Measurements from ENCODE around the gene RBP3. TPM values are rescaled to one million over a fixed set of nuclear protein-coding genes. Genes with fewer than 3 reads are reported as not detected.

The RBP3 gene
- total RNA-seq, 1 experiment from 2014 or later: not detected

DNA sequence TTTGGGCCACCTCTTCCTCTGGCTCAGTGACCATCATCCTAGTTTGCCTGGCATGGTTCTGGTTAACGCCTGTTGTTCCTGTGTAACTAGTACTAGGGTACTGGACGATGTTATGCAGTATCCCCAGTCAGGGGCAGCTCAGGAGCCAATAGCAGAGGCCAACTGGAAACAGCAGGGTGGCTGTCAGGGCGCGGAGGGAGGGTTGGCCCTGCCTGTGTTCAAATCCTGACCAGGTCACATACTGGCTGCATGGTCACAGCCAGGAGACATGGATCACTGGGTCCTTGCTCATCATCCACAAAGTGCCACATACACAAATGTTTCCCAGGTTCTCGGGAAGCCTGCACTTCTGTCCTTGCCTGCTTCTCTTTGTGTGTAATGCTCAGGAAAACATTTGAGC lies 12.3 kb upstream of the RBP3 start:
- DNase-seq (ENCODE audit: low read depth in 1 of 2, low spot score in 2 of 2): no peak
- Histone ChIP-seq H3K4me3 (no peak overlapping the region), H3K27me3 (replicated peaks) (no peaks in the 10 kb centered on the region), H3K36me3 (no peaks in the 10 kb centered on the region), H3K9me3 (replicated peaks) (no peaks in the 10 kb centered on the region), H3K4me1 (replicated peaks) (peaks cover 12% of the 10 kb centered on the region), H3K27ac (no peak overlapping the region)

DNA sequence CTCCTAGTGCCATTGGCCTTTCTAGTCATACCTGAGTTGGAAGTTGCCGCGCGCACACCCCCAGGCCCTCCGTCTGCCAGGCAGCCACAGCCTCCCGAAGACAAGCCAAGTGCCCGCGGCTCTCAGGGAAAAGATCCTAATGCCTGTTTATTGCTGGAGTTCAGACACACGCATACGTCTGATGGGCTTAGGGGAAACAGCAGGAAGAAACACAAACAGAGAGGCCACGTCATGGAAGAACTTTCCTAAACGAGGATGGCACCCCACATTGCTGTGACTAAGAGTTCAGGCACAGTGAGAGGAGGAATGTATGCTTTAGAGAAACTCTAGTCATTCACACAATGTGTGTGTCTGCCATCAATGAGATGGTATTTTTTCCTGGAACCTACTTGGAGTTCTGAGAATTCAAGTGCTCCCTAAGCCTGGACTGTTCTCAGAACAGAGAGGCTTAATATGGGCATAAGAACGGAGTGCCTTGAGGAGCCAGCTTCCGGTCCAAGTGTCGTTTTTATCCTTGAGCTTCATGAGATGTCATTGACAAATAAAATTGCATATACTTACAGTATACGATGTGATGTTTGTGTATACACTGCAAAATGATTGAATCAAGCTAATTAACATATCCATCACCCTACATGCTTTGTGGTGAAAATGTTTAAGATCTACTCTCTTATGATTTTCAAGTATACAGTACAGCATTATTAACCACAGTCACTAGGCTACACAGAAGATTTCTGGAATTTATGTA lies 11.6 kb upstream of the RBP3 start:
- DNase-seq (ENCODE audit: low read depth in 1 of 2, low spot score in 2 of 2): peak in 1 of 2 experiments; percentile 28
- H3K27ac ChIP-seq: no peak overlapping the region
- no peaks in the 10 kb centered on the region for H3K9me3 ChIP-seq (replicated peaks)
- H3K4me3 ChIP-seq: no peak overlapping the region
- no peaks in the 10 kb centered on the region for H3K27me3 ChIP-seq (replicated peaks)
- H3K36me3 ChIP-seq: no peaks in the 10 kb centered on the region
- H3K4me1 ChIP-seq (replicated peaks): peaks cover 12% of the 10 kb centered on the region

DNA sequence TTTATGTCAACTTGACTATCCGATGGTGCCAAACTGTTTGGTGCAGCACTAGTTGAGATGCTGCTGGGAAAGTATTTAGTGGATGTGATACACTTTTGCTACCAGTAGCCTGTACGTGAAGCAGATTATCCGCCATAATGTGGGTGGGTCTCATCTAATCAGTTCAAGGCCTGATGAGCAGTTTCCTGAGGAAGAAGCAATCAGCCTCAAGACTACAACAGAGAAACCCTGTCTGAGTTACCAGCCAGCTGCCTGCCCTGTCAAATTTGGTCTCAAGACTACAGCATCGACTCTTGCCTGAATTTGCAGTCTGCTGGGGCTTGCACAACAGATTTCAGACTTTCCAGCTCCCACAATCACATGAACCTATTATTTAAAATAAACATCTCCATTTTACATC lies 10.9 kb upstream of the RBP3 start:
- Histone ChIP-seq H3K27me3 (replicated peaks) (no peaks in the 10 kb centered on the region), H3K4me3 (no peak overlapping the region), H3K4me1 (replicated peaks) (peaks cover 12% of the 10 kb centered on the region), H3K27ac (no peak overlapping the region), H3K36me3 (no peaks in the 10 kb centered on the region), H3K9me3 (replicated peaks) (no peaks in the 10 kb centered on the region)
- DNase-seq (ENCODE audit: low read depth in 1 of 2, low spot score in 2 of 2): no peak

DNA sequence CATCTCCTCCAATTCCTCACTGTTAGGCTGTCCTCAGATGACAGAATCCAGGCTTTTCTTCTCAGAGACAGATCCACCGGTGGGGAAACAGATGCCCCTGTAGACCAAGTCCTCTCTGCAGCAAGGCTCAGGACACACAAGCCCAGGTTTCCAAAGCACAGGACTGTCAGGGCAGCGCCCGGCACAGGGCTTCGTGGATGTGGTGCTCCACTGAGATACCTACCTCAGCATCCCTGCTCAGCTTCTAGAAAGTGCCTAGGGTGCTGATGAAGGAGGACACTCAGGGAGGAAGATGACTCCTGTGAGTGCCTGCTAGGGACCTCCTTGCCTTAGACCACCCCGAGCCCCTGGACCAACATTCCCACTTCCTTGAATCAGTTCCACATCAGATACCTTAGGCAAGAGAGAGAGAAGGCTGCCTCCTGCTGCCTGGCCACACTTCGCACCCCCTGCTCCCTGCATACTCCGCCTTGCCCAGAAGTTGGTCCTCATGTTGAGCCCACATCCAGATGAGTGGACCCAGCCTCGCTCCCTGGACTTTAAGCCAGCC lies 8.9 kb upstream of the RBP3 start:
- peaks cover 6% of the 10 kb centered on the region for H3K27me3 ChIP-seq (replicated peaks)
- H3K27ac ChIP-seq: no peak overlapping the region
- no peak for DNase-seq (ENCODE audit: low read depth in 1 of 2, low spot score in 2 of 2)
- H3K9me3 ChIP-seq (replicated peaks): no peaks in the 10 kb centered on the region
- H3K36me3 ChIP-seq: no peaks in the 10 kb centered on the region
- H3K4me3 ChIP-seq: no peak overlapping the region
- H3K4me1 ChIP-seq (replicated peaks): peaks cover 12% of the 10 kb centered on the region

DNA sequence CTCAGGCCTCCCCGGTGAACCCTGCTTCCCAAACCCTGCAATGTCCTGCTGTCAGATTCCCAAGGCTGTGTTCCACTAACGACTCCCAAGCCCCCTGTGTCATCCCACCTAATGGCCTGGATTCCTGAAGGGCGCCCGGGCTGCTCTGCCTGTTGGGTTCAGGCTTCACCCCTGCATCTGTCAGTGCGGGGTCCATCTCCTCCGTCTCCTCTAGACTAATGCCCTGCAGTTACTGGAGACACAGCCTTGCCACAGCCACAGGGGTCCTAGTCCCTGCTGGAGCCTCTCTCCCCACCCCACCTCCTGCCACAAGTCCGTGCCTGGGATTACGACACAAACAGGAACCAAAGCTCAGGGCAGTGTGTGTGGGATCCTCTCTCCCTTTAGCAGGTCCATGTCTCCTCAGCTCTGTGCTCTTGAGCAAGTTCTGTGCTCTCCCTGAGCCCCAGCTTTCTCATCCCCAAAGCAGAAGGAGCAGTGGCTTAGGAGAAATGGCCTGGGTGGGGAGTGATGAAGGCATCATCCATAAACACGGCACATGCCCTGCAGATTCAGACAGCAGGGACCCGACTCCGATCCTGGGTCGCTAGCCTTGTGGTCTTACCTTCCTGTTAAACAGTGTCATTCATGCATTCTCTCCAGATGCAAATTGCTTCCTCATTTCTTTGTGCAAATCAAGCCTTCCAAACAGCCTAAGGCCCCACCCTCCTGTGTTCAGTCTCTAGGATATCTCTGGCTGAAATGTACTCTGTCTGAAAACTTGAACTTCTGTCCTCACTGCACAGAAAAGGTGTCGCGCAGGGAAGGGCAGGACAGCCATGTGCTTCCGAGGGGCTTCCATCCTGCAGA lies 8.2 kb upstream of the RBP3 start:
- no peak for DNase-seq (ENCODE audit: low read depth in 1 of 2, low spot score in 2 of 2)
- H3K4me3 ChIP-seq: no peak overlapping the region
- H3K9me3 ChIP-seq (replicated peaks): no peaks in the 10 kb centered on the region
- no peaks in the 10 kb centered on the region for H3K36me3 ChIP-seq
- H3K4me1 ChIP-seq (replicated peaks): peaks cover 12% of the 10 kb centered on the region
- H3K27ac ChIP-seq: no peak overlapping the region
- H3K27me3 ChIP-seq (replicated peaks): peaks cover 13% of the 10 kb centered on the region

DNA sequence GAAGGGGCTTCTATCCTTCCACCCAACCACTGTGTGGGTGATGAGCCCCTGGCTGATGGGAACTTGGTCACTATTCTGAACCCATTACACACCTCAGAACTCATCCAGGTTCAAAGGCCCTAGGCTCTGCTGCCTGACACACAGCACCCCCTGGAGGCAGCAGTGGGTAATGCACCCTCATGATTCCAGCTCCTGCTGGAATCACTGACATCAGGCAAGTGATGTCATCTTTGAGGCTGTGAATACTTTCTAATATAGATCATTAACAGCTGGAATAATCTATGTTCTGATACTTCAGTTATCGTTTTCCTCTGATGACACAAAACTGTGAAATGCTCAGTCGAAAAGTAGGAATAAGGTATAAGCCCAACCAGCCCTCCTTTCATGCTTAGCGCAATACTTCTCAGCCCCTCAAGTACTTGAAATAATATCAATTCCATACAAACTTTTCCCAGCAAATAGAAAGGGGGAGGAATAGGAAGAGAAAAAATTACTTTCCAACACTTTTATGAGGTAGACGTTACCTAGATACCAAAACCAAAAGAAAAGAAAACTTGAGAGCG lies 7.5 kb upstream of the RBP3 start:
- Histone ChIP-seq H3K36me3 (no peaks in the 10 kb centered on the region), H3K4me1 (replicated peaks) (peaks cover 12% of the 10 kb centered on the region), H3K27me3 (replicated peaks) (peaks cover 16% of the 10 kb centered on the region), H3K9me3 (replicated peaks) (no peaks in the 10 kb centered on the region), H3K4me3 (no peak overlapping the region), H3K27ac (no peak overlapping the region)
- DNase-seq (ENCODE audit: low read depth in 1 of 2, low spot score in 2 of 2): peak; percentile 48 to 62

DNA sequence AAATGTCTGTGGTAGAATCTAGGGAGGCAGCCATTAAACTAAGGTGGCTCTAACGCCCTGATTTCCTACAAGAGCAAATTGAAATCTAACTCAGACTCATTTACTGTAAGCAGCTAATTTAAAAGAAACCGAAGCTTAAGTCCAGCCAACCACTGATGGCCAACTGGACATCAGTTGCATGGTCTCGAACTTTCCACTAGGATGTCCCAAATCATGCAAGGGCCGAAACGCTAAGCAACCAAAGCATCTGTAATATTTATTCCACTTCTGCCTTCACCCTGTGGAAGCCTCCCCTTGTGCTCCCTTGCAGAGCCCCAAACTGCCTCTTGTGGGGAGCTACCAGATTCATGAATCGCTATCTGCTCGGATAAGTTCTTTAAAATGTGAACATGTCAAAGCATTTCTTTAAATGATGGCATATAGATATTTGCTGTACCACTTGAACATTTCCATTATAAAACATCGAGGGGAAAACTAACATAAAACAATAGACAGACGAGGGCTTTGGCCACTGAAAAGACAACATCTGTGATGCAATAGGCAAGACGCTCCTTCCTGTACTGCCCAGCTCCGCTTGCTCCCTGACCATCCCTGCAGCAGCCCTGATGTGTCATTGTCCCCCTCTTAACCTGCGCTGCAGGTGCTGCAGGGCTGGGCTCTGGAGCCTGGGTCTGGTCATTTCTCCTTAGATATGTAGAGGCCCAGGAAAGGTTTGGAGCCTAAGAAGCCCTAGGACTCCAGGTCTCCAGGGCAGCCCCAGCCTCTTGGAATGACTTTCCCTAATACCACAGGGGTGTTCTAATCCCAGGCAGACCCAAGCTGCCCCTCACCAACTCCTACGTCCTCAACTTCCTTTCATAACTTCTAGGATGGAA lies 2.9 kb upstream of the RBP3 start:
- H3K4me1 ChIP-seq (replicated peaks): no peaks in the 10 kb centered on the region
- no peak overlapping the region for H3K4me3 ChIP-seq
- H3K27ac ChIP-seq: no peak overlapping the region
- no peak for DNase-seq (ENCODE audit: low read depth in 1 of 2, low spot score in 2 of 2)
- H3K36me3 ChIP-seq: no peaks in the 10 kb centered on the region
- no peaks in the 10 kb centered on the region for H3K9me3 ChIP-seq (replicated peaks)
- H3K27me3 ChIP-seq (replicated peaks): peaks cover 16% of the 10 kb centered on the region

DNA sequence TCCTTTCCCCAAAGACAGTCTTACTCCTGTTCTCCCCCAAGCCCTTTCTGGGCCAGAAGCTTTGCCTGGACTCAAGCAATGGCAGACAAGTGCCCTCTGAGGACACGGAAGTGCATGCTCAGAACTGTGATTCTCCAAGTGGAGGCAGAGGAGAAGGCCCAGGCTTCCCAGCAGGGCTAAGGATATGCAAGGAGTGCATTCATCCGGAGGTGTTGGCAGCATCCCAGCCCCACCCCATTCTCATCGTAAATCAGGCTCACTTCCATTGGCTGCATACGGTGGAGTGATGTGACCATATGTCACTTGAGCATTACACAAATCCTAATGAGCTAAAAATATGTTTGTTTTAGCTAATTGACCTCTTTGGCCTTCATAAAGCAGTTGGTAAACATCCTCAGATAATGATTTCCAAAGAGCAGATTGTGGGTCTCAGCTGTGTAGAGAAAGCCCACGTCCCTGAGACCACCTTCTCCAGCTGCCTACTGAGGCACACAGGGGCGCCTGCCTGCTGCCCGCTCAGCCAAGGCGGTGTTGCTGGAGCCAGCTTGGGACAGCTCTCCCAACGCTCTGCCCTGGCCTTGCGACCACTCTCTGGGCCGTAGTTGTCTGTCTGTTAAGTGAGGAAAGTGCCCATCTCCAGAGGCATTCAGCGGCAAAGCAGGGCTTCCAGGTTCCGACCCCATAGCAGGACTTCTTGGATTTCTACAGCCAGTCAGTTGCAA lies 1.4 kb upstream of the RBP3 start:
- Histone ChIP-seq H3K4me3 (no peak overlapping the region), H3K27me3 (replicated peaks) (peaks cover 16% of the 10 kb centered on the region), H3K36me3 (no peaks in the 10 kb centered on the region), H3K27ac (no peak overlapping the region), H3K4me1 (replicated peaks) (no peaks in the 10 kb centered on the region), H3K9me3 (replicated peaks) (no peaks in the 10 kb centered on the region)
- DNase-seq (ENCODE audit: low read depth in 1 of 2, low spot score in 2 of 2): no peak

DNA sequence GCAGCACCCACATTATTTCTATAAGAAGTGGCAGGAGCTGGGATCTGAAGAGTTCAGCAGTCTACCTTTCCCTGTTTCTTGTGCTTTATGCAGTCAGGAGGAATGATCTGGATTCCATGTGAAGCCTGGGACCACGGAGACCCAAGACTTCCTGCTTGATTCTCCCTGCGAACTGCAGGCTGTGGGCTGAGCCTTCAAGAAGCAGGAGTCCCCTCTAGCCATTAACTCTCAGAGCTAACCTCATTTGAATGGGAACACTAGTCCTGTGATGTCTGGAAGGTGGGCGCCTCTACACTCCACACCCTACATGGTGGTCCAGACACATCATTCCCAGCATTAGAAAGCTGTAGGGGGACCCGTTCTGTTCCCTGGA lies 874 bp upstream of the RBP3 start:
- Histone ChIP-seq H3K27ac (no peak overlapping the region), H3K4me1 (replicated peaks) (no peaks in the 10 kb centered on the region), H3K9me3 (replicated peaks) (no peaks in the 10 kb centered on the region), H3K4me3 (no peak overlapping the region), H3K36me3 (no peaks in the 10 kb centered on the region), H3K27me3 (replicated peaks) (peaks cover 16% of the 10 kb centered on the region)
- DNase-seq (ENCODE audit: low read depth in 1 of 2, low spot score in 2 of 2): no peak

DNA sequence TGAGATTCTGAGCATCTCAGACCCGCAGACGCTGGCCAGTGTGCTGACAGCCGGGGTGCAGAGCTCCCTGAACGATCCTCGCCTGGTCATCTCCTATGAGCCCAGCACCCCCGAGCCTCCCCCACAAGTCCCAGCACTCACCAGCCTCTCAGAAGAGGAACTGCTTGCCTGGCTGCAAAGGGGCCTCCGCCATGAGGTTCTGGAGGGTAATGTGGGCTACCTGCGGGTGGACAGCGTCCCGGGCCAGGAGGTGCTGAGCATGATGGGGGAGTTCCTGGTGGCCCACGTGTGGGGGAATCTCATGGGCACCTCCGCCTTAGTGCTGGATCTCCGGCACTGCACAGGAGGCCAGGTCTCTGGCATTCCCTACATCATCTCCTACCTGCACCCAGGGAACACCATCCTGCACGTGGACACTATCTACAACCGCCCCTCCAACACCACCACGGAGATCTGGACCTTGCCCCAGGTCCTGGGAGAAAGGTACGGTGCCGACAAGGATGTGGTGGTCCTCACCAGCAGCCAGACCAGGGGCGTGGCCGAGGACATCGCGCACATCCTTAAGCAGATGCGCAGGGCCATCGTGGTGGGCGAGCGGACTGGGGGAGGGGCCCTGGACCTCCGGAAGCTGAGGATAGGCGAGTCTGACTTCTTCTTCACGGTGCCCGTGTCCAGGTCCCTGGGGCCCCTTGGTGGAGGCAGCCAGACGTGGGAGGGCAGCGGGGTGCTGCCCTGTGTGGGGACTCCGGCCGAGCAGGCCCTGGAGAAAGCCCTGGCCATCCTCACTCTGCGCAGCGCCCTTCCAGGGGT lies 703 bp downstream of the RBP3 start:
- Histone ChIP-seq H3K27me3 (replicated peaks) (peaks cover 12% of the 10 kb centered on the region), H3K36me3 (no peaks in the 10 kb centered on the region), H3K27ac (no peak overlapping the region), H3K9me3 (replicated peaks) (no peaks in the 10 kb centered on the region), H3K4me3 (no peak overlapping the region), H3K4me1 (replicated peaks) (no peaks in the 10 kb centered on the region)
- no peak for DNase-seq (ENCODE audit: low read depth in 1 of 2, low spot score in 2 of 2)

DNA sequence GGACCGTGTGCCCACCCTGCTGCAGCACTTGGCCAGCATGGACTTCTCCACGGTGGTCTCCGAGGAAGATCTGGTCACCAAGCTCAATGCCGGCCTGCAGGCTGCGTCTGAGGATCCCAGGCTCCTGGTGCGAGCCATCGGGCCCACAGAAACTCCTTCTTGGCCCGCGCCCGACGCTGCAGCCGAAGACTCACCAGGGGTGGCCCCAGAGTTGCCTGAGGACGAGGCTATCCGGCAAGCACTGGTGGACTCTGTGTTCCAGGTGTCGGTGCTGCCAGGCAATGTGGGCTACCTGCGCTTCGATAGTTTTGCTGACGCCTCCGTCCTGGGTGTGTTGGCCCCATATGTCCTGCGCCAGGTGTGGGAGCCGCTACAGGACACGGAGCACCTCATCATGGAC lies 1.4 kb downstream of the RBP3 start:
- no peak for DNase-seq (ENCODE audit: low read depth in 1 of 2, low spot score in 2 of 2)
- Histone ChIP-seq H3K27ac (no peak overlapping the region), H3K4me3 (no peak overlapping the region), H3K27me3 (replicated peaks) (peaks cover 8% of the 10 kb centered on the region), H3K4me1 (replicated peaks) (no peaks in the 10 kb centered on the region), H3K36me3 (no peaks in the 10 kb centered on the region), H3K9me3 (replicated peaks) (no peaks in the 10 kb centered on the region)

DNA sequence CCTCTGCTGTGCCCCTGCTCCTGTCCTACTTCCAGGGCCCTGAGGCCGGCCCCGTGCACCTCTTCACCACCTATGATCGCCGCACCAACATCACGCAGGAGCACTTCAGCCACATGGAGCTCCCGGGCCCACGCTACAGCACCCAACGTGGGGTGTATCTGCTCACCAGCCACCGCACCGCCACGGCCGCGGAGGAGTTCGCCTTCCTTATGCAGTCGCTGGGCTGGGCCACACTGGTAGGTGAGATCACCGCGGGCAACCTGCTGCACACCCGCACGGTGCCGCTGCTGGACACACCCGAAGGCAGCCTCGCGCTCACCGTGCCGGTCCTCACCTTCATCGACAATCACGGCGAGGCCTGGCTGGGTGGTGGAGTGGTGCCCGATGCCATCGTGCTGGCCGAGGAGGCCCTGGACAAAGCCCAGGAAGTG lies 1.8 kb downstream of the RBP3 start:
- H3K9me3 ChIP-seq (replicated peaks): no peaks in the 10 kb centered on the region
- peaks cover 3% of the 10 kb centered on the region for H3K27me3 ChIP-seq (replicated peaks)
- H3K4me1 ChIP-seq (replicated peaks): no peaks in the 10 kb centered on the region
- H3K36me3 ChIP-seq: no peaks in the 10 kb centered on the region
- H3K27ac ChIP-seq: no peak overlapping the region
- DNase-seq (ENCODE audit: low read depth in 1 of 2, low spot score in 2 of 2): no peak
- H3K4me3 ChIP-seq: no peak overlapping the region

Data from SJSA1 (cell line).